Breast epithelium (tissue), 4 donors: Measurements from ENCODE around the gene SAA1. TPM values are rescaled to one million over a fixed set of nuclear protein-coding genes. Genes with fewer than 3 reads are reported as not detected.
"Not testable (repeated sequence)": the region's sequence is repeated elsewhere in the genome, so short reads cannot be mapped to it uniquely, and the experiment has no call there.

Source experiments
- DNase-seq, 2 donors: peaks; one replicate each; pipeline ENCODE4 v3.0.0-alpha.2; 2019; ENCODE audit warnings: low spot score in 2 of 2
- H3K27ac ChIP-seq, 2 donors: fragments of 200-600 bp; sonication (generic) in 1 of 2; one replicate each; pipeline ENCODE4 v1.5.1; 2016 to 2019; ENCODE audit warnings: mild to moderate bottlenecking in 1 of 2
- H3K27me3 ChIP-seq, 2 donors: fragments of 200-600 bp; sonication (generic) in 1 of 2; one replicate each; pipeline versions ENCODE4 v1.5.1 to v1.6.0; 2017 to 2019; ENCODE audit warnings: control low read depth in 1 of 2, mild to moderate bottlenecking in 1 of 2
- H3K36me3 ChIP-seq: fragments of 200-600 bp; one replicate; pipeline ENCODE4 v1.5.1; 2019
- H3K4me1 ChIP-seq, 2 donors: fragments of 200-600 bp; sonication (generic); one replicate each; pipeline ENCODE4 v1.5.1; 2016 to 2019; ENCODE audit warnings: control low read depth in 1 of 2
- H3K4me3 ChIP-seq, 3 donors: fragments of 200-600 bp; sonication (generic); 1 replicate in 2 of 3; 2 replicates in 1 of 3; pipeline ENCODE4 v1.5.1; 2016 to 2019; ENCODE audit warnings: mild to moderate bottlenecking in 3 of 3, moderate library complexity in 2 of 3
- H3K9me3 ChIP-seq, 2 donors: fragments of 200-600 bp; sonication (generic) in 1 of 2; one replicate each; pipeline ENCODE4 v1.5.1; 2016 to 2019; ENCODE audit warnings: control low read depth in 1 of 2
- POLR2A ChIP-seq: fragments of 450-650 bp; IDR thresholded peaks from one replicate; pipeline ENCODE4 v1.6.1; 2016; ENCODE audit warnings: antibody characterized with exemption, mild to moderate bottlenecking, moderate library complexity
- POLR2AphosphoS5 ChIP-seq, 3 donors: sonication (generic); formaldehyde crosslinking; IDR thresholded peaks; one replicate each; pipeline ENCODE4 v1.6.1; 2017; ENCODE audit warnings: antibody characterized with exemption in 3 of 3
- intact Hi-C: fragments of 100-400 bp; cut with DNase I; formaldehyde crosslinking; loops from one replicate; pipeline ENCODE4 v1.15.1; 2023; ENCODE audit warnings: low total_unique reads
- total RNA-seq, 3 donors: library from RNA; depleted of rRNA; stranded (reverse); fragments of >200 nt; gene quantifications; one replicate each; pipeline ENCODE4 v1.1.0, GENCODE V29; 2016
- TF ChIP-seq, protein P1 (sequence below), 3 donors: fragments of 450-650 bp; IDR thresholded peaks; one replicate each; pipeline ENCODE4 v1.5.1; 2016 to 2017; ENCODE audit warnings: antibody characterized with exemption in 3 of 3, mild to moderate bottlenecking in 3 of 3, moderate library complexity in 3 of 3

SAA1 gene
- total RNA-seq, 3 donors from 2014 or later, result 78.1 to 1,384 (median 818) TPM

DNA sequence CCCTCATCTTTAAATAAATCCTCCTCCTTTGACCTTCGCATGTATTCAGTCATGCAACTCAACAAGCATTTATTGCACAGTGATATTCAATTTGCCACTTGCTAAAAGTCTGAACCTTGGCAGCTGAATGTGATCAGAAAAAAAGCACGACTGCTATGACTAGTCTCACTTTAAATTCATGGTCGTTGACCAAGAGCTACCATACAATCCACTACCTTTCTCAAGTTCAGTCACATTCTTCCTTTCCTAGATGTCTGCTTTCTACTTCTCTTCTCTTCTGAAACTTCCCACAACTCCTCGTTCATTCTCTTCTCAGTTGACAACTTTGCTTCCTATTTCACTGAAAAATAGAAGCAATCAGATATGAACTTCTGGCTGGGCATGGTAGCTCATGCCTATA, 2.0 kb upstream of the SAA1 start:
- no peak for TF ChIP-seq POLR2A
- TF ChIP-seq POLR2AphosphoS5 (IDR thresholded peaks at IDR 0.05), result no peak
- TF ChIP-seq, protein P1, sequence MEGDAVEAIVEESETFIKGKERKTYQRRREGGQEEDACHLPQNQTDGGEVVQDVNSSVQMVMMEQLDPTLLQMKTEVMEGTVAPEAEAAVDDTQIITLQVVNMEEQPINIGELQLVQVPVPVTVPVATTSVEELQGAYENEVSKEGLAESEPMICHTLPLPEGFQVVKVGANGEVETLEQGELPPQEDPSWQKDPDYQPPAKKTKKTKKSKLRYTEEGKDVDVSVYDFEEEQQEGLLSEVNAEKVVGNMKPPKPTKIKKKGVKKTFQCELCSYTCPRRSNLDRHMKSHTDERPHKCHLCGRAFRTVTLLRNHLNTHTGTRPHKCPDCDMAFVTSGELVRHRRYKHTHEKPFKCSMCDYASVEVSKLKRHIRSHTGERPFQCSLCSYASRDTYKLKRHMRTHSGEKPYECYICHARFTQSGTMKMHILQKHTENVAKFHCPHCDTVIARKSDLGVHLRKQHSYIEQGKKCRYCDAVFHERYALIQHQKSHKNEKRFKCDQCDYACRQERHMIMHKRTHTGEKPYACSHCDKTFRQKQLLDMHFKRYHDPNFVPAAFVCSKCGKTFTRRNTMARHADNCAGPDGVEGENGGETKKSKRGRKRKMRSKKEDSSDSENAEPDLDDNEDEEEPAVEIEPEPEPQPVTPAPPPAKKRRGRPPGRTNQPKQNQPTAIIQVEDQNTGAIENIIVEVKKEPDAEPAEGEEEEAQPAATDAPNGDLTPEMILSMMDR (IDR thresholded peaks at IDR 0.05), result no peak
- Histone ChIP-seq H3K9me3 (no peaks in the 10 kb centered on the region), H3K36me3 (no peaks in the 10 kb centered on the region), H3K27me3 (no peaks in the 10 kb centered on the region), H3K27ac (no peak overlapping the region), H3K4me3 (no peak overlapping the region), H3K4me1 (no peaks in the 10 kb centered on the region)
- intact Hi-C loops, result no loop called here
- no peak for DNase-seq

DNA sequence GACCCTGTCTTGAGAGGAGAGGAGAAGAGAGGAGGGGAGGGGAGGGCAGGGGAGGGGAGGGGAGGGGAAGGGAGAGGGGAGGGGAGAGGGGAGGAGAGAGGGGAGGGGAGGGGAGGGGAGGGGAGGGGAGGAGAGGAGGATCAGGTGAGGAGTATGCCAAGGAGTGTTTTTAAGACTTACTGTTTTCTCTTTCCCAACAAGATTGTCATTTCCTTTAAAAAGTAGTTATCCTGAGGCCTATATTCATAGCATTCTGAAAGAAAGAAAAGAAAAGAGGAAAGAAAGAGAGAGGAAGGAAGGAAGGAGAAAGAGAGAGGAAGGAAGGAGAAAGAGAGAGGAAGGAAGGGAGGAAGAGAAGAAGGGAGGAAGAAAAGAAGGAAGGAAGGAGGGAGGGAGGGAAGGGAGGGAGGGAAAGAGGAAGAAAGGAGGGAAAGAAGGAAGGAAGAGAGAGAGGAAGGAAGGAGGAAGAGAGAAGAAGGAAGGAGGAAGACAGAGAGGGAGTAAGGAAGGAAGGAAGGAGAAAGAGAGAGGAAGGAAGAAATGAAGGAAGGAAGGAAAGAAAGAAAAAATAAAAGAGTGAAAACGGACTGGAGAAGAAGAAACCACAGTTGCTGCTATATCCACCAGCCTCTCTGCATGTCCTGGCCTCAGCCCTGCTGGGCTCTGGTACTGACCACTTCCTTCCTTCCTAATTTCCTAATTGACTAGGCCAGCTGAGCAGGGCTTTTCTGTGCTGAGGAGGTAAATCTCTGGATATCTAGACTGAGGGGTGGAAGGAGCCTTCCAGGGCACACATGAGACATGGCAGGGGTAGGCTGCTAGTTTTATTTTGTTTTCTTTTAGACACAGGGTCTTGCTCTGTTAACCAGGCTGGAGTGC, 1.1 kb upstream of the SAA1 start:
- Histone ChIP-seq H3K27ac (peak overlapping the region; percentile 35 to 85), H3K9me3 (no peaks in the 10 kb centered on the region), H3K36me3 (no peaks in the 10 kb centered on the region), H3K4me1 (no peaks in the 10 kb centered on the region), H3K27me3 (no peaks in the 10 kb centered on the region), H3K4me3 (no peak overlapping the region)
- intact Hi-C loops, result no loop called here
- no peak for DNase-seq
- no peak for TF ChIP-seq POLR2AphosphoS5 (IDR thresholded peaks at IDR 0.05)
- TF ChIP-seq, protein P1 (IDR thresholded peaks at IDR 0.05), result no peak
- no peak for TF ChIP-seq POLR2A

DNA sequence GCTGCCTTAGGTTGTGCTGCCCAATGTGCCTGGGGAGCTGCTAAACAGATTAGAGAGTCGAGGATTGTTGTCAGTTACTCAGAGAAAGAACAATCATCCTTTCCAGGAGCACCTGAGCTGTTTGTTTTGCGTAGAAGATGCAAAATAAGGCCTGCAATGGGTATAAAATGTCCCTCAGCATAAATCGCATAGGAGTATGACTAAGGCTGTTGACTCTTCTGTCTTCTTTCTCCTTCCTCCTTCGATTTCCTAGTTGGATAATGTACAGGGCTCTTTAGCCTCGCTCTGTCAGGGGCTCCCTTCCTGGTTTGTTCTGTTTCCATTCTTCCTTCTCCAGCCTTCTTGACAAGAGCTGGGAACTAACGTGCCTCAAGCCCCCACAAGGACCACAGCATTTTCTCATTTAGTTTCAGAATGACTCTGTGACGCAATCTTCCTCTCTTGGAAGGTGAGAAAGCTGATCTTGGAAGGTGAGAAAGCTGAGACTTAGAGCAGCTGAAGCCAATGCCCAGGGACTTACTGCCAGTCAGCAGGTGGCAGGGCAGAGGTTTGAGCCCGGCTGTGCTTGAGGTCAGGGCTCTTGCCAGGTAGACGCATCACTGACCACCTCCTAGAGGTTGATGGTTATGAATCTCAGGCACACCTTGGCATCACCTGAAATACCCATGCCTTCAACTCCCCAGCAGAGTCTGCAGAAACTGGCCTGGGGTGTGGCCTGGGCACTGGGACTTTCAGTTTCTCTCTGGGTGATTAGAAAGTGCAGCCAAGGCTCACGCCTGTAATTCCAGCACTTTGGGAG, 1.5 kb downstream of the SAA1 start:
- H3K9me3 ChIP-seq, DNase-seq, H3K4me1 ChIP-seq, H3K27me3 ChIP-seq, H3K36me3 ChIP-seq, intact Hi-C loops: not testable (repeated sequence)
- Histone ChIP-seq H3K4me3 (peak overlapping the region in 2 of 3 donors; percentile 39 to 58), H3K27ac (peak overlapping the region; percentile 55 to 60)

DNA sequence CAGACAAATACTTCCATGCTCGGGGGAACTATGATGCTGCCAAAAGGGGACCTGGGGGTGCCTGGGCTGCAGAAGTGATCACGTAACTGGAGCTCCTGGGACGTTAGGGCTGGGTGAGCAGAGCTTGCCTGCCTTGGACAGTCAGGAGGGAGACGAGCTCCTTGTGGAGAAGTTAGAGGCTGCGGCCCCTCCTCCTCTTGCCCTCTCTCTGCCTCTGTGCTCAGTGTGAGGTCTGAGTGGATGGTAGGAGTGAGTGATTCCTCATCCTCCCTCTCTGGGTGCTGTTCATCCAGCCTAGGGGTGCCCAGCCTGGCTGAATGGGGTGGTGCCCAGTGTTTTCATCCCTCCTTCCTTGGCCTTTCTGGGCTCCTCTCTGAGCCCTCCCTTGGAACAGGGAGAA, 3.2 kb downstream of the SAA1 start:
- DNase-seq, intact Hi-C loops, H3K4me1 ChIP-seq, H3K36me3 ChIP-seq, H3K27me3 ChIP-seq, H3K9me3 ChIP-seq: not testable (repeated sequence)
- peak overlapping the region in 1 of 2 donors; percentile 43 for H3K27ac ChIP-seq
- H3K4me3 ChIP-seq, result peak overlapping the region in 2 of 3 donors; percentile 11 to 40

DNA sequence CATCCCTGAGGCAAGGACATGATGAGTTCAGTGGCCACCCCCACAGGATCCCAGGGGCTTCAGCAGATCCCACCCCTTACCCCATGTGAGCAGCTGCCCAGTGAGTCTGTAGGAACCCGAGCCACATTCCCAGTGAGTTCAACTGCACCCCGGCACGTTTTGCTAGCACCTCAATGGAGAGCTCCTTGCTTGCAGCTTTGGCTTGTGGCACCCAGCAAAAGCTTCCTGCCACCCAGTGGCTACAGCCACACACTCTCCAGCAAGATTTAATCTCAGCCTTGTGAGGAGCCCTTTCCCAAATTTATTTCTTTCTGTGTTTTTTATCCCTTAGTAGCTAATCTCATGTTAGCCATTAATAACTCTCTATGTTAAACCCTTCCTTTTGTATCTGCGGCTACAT, 4.0 kb downstream of the SAA1 start:
- no peak for DNase-seq
- intact Hi-C loops, result no loop called here
- H3K4me1 ChIP-seq, result no peaks in the 10 kb centered on the region
- H3K4me3 ChIP-seq, result peak overlapping the region in 1 of 3 donors; percentile 40
- TF ChIP-seq, protein P1 (IDR thresholded peaks at IDR 0.05), result no peak
- TF ChIP-seq POLR2AphosphoS5 (IDR thresholded peaks at IDR 0.05) (no peak), POLR2A (no peak)
- H3K9me3 ChIP-seq, result no peaks in the 10 kb centered on the region
- H3K27ac ChIP-seq, result peak overlapping the region; percentile 17 to 43
- H3K36me3 ChIP-seq, result no peaks in the 10 kb centered on the region
- H3K27me3 ChIP-seq, result no peaks in the 10 kb centered on the region

DNA sequence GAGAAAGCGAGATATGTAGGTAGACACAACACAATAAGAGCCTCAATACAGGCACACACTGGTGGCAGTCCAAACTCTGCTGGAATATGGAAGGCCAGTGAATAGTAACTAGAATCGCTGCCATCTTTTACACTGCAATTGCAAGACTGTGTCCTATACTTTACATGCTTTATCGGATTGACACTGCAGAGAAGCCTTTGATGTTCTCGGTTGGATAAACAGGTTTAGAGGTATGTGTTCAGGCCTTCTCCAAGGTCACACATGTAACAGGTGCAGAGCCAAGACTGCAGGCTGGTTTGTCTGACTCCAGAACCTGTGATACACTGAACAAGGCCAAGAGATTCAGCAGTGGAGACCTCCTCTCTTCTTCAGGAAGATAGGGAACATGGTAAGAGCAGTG, 5.1 kb downstream of the SAA1 start:
- no peak for DNase-seq
- Histone ChIP-seq H3K27ac (no peak overlapping the region), H3K4me3 (no peak overlapping the region), H3K4me1 (no peaks in the 10 kb centered on the region), H3K27me3 (no peaks in the 10 kb centered on the region), H3K9me3 (no peaks in the 10 kb centered on the region), H3K36me3 (no peaks in the 10 kb centered on the region)
- intact Hi-C loops, result no loop called here
- TF ChIP-seq POLR2AphosphoS5 (IDR thresholded peaks at IDR 0.05), result no peak
- TF ChIP-seq, protein P1 (IDR thresholded peaks at IDR 0.05), result no peak
- TF ChIP-seq POLR2A, result no peak
